Gastrocnemius medialis (tissue), 4 donors: Measurements from ENCODE around the gene MAPKAP1.

ENCODE experiments used
- CTCF ChIP-seq, 5 experiments: fragments of 450-650 bp in 3 of 5; fragments of 200-600 bp in 2 of 5; sonication (generic) in 2 of 5; IDR thresholded peaks in 4 of 5; conservative IDR thresholded peaks in 1 of 5; 1 replicate in 4 of 5; 2 replicates in 1 of 5; pipeline ENCODE4 v1.5.1; 2016 to 2019; ENCODE audit warnings: antibody characterized with exemption in 5 of 5, mild to moderate bottlenecking in 3 of 5, moderate library complexity in 3 of 5
- POLR2A ChIP-seq, 2 donors: fragments of 450-650 bp; IDR thresholded peaks; one replicate each; pipeline ENCODE4 v1.6.1; 2017; ENCODE audit warnings: antibody characterized with exemption in 2 of 2, mild to moderate bottlenecking in 2 of 2, moderate library complexity in 2 of 2

- no peak for TF ChIP-seq CTCF (IDR thresholded peaks at IDR 0.05 in 4 of 5, conservative IDR thresholded peaks at IDR 0.05 in 1 of 5)
- no peak for TF ChIP-seq POLR2A (IDR thresholded peaks at IDR 0.05)
These were observed 26.6 kb downstream of the MAPKAP1 start for GRCh38 chr9:125680445-125680844.
